Mammary epithelial cell (primary cell): ENCODE results near the gene RGS6.

ENCODE experiments used
- CTCF ChIP-seq, 2 donors: IDR thresholded peaks in 1 of 2; conservative IDR thresholded peaks in 1 of 2; 2 replicates each; pipeline ENCODE4 v1.5.1; 2011 to 2012; ENCODE audit warnings: inconsistent platforms in 2 of 2, low read length in 2 of 2, mild to moderate bottlenecking in 2 of 2, control low read depth in 1 of 2, low read depth in 1 of 2; ENCODE audit not compliant: insufficient read depth in 1 of 2; ENCODE audit errors: extremely low read depth in 1 of 2
- EZH2 ChIP-seq: IDR thresholded peaks from 2 replicates; pipeline ENCODE4 v1.6.1; 2012; ENCODE audit warnings: low read length, inconsistent platforms, borderline replicate concordance

- TF ChIP-seq CTCF (conservative IDR thresholded peaks at IDR 0.05 in 1 of 2, IDR thresholded peaks at IDR 0.05 in 1 of 2; ENCODE audit: extremely low read depth in 1 of 2, insufficient read depth in 1 of 2, low read depth in 1 of 2, low read length in 2 of 2) (no peak), EZH2 (no peak)
Measured at GRCh38 chr14:72462056-72462455, 529.8 kb downstream of the RGS6 start.
